Esophagus (tissue), 2 donors: Measurements from ENCODE around the gene ZNF724. TPM values are rescaled to one million over a fixed set of nuclear protein-coding genes. Genes with fewer than 3 reads are reported as not detected.
"Not testable (repeated sequence)": the region's sequence is repeated elsewhere in the genome, so short reads cannot be mapped to it uniquely, and the experiment has no call there.

Source experiments
- H3K27ac ChIP-seq, 2 donors: one replicate each; pipeline ENCODE4 v1.5.1; 2013; ENCODE audit warnings: low read depth in 2 of 2, mild to moderate bottlenecking in 2 of 2, inconsistent platforms in 1 of 2, low read length in 1 of 2, moderate library complexity in 1 of 2
- H3K27me3 ChIP-seq, 2 donors: one replicate each; pipeline ENCODE4 v1.6.1; 2013; ENCODE audit warnings: low read length in 2 of 2, control low read depth in 1 of 2, mild to moderate bottlenecking in 1 of 2; ENCODE audit not compliant: insufficient read depth in 2 of 2, control insufficient read depth in 1 of 2
- H3K36me3 ChIP-seq, 2 donors: one replicate each; pipeline ENCODE4 v1.6.1; 2013; ENCODE audit warnings: low read length in 1 of 2; ENCODE audit not compliant: control insufficient read depth in 2 of 2, insufficient read depth in 2 of 2
- H3K4me1 ChIP-seq, 2 donors: one replicate each; pipeline ENCODE4 v1.6.1; 2013; ENCODE audit warnings: low read length in 1 of 2; ENCODE audit not compliant: control insufficient read depth in 2 of 2, insufficient read depth in 2 of 2
- H3K4me3 ChIP-seq, 2 donors: one replicate each; pipeline ENCODE4 v1.5.1; 2013; ENCODE audit warnings: low read length in 2 of 2, mild to moderate bottlenecking in 2 of 2, low read depth in 1 of 2, moderate library complexity in 1 of 2
- H3K9me3 ChIP-seq, 2 donors: one replicate each; pipeline ENCODE4 v1.6.1; 2013; ENCODE audit warnings: mild to moderate bottlenecking in 2 of 2, low read depth in 1 of 2, low read length in 1 of 2, moderate library complexity in 1 of 2; ENCODE audit not compliant: control insufficient read depth in 2 of 2, insufficient read depth in 1 of 2
- WGBS, 2 donors: extraction: QIAGEN DNeasy Blood & Tissue Kit; methylation state at CpG; one replicate each; pipeline ENCODE4 v1.1.7; 2013; 5-methylcytosine and 5-hydroxymethylcytosine counted together
- polyA plus RNA-seq, 2 donors: library from polyadenylated mRNA; stranded (reverse); fragments of 200-250 nt; gene quantifications; one replicate each; pipeline ENCODE4 v1.2.3, GENCODE V29; 2013
- donor health status: healthy with polysubstance abuse.
- donor health status: Bipolar disorder and iron deficiency.

The ZNF724 gene
- polyA plus RNA-seq, result 1 to 10 TPM in 1 of 2 donors, under 1 TPM in 1; 0.52 to 1.3 TPM

DNA sequence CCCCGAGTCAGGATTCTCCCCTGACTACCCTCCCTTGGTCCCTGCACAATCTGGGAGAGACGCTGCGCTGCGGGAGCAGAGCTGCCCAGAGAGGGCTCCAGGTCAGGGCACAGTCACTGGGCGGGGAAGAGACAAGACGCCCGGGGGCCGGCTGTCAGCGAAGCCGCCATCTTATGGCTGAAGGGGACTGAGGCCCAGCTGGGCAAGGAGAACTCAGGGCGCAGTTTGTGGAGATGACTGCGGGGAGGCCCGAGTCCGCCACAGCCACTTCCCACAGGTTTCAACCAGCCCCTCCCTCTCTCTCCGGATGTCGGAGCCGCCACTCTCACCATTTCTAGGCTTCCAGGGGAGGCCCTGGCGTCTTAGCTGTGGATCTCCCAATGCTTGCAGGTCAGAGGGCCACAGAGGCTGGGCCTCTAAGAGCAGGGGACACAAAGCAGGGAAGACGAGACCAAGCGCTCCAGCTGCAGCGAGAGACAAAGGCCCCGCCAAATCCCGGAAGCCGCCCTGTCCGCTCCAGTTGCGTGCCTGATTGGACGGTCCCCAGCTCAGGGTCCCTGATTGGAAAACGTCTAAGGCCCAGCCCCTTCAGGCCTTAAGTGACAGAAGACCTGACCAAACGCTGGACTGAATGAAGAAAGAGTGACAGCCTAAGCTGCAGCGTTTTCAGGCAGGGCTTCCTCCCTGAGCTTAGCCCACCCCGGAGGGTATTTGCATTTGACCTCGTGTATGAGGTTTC lies at the start of gene ZNF724:
Gene ZNF724, minus strand, starts transcription at position 484 of the 739 bp plus-strand sequence. Its CDS starts 152 bp downstream, at position 332.
- Histone ChIP-seq H3K27me3 (no peaks in the 10 kb centered on the region), H3K4me3 (peak within 1 kb of the TSS; percentile 72 to 89), H3K4me1 (no peaks in the 10 kb centered on the region), H3K9me3 (no peaks in the 10 kb centered on the region), H3K27ac (peak within 1 kb of the TSS; percentile 82 to 93), H3K36me3 (no peaks in the 10 kb centered on the region)
- WGBS, 2 donors, result 1% methylated on average over 32 of the region's 32 CpGs

- H3K27me3 ChIP-seq, result no peaks in the 10 kb centered on the region
- H3K27ac ChIP-seq, result no peak overlapping the region
- no peaks in the 10 kb centered on the region for H3K4me1 ChIP-seq
- 76 to 77% methylated on average over 4 of the region's 4 CpGs for WGBS, 2 donors
- no peak overlapping the region for H3K4me3 ChIP-seq
- no peaks in the 10 kb centered on the region for H3K36me3 ChIP-seq
- H3K9me3 ChIP-seq, result no peaks in the 10 kb centered on the region
Observed at GRCh38 chr19:23294141-23294540, 43.9 kb upstream of the ZNF724 start.

GRCh38 chr19:23289966-23290365 lies 39.8 kb upstream of the ZNF724 start:
- H3K9me3 ChIP-seq, H3K4me1 ChIP-seq, H3K36me3 ChIP-seq, H3K4me3 ChIP-seq, H3K27me3 ChIP-seq, H3K27ac ChIP-seq: not testable (repeated sequence)
- 96 to 98% methylated on average over 26 of the region's 26 CpGs for WGBS, 2 donors

- Histone ChIP-seq H3K4me3 (no peak overlapping the region), H3K9me3 (no peaks in the 10 kb centered on the region), H3K36me3 (no peaks in the 10 kb centered on the region), H3K27me3 (no peaks in the 10 kb centered on the region), H3K27ac (no peak overlapping the region), H3K4me1 (no peaks in the 10 kb centered on the region)
- 89 to 93% methylated on average over 3 of the region's 3 CpGs for WGBS, 2 donors
Observed at GRCh38 chr19:23287620-23288019, 37.4 kb upstream of the ZNF724 start.

DNA sequence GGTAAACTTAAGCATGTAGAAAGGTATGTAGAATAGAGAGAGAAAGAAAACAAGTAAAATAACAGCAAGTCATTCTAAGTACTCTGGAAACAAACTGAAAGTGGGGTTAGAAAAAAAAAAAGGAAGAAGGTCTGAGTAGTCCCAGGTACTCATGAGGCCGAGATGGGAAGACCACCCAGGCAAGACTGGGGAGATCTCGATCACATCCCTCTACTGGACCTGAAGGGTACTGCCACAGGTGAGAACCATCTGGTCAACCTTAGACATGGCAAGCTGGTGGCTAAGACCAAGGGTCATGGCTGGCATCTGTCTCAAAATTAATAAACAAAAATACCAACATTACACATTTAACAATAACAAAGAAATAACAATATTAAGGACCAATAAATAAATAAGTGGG lies 36.3 kb upstream of the ZNF724 start:
- H3K4me1 ChIP-seq, result no peaks in the 10 kb centered on the region
- H3K36me3 ChIP-seq, result no peaks in the 10 kb centered on the region
- whole genome bisulfite sequencing, 2 donors, result 60 to 69% methylated on average over 2 of the region's 2 CpGs
- no peaks in the 10 kb centered on the region for H3K27me3 ChIP-seq
- H3K27ac ChIP-seq, result no peak overlapping the region
- no peak overlapping the region for H3K4me3 ChIP-seq
- H3K9me3 ChIP-seq, result no peaks in the 10 kb centered on the region

DNA sequence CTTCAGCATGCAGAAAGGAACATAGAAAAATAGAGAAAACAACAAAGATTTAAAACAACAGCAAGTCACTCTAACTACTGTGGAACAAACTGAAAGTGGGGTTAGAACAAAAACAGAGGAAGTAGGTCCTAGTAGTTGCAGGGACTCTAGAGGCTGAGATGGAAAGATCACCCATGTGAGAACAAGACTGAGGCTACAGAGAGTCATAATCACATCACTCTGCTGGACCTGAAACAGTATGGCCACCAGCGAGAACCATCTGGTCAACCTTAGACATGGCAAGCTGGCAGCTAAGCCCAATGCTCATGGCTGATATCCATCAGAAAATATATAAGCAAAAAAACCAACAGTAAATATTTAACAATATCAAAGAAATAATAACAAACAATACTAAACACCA lies 35.8 kb upstream of the ZNF724 start:
- no peaks in the 10 kb centered on the region for H3K36me3 ChIP-seq
- no peaks in the 10 kb centered on the region for H3K4me1 ChIP-seq
- H3K27ac ChIP-seq, result no peak overlapping the region
- H3K27me3 ChIP-seq, result no peaks in the 10 kb centered on the region
- no peaks in the 10 kb centered on the region for H3K9me3 ChIP-seq
- H3K4me3 ChIP-seq, result no peak overlapping the region
- WGBS, 2 donors, result 89 to 96% methylated on average over 1 of the region's 1 CpG

- not testable (repeated sequence) for H3K4me1 ChIP-seq, H3K36me3 ChIP-seq, H3K4me3 ChIP-seq, H3K27ac ChIP-seq, H3K9me3 ChIP-seq, H3K27me3 ChIP-seq
- 82 to 83% methylated on average over 2 of the region's 2 CpGs for WGBS, 2 donors
Observed at GRCh38 chr19:23285326-23285725, 35.1 kb upstream of the ZNF724 start.

DNA sequence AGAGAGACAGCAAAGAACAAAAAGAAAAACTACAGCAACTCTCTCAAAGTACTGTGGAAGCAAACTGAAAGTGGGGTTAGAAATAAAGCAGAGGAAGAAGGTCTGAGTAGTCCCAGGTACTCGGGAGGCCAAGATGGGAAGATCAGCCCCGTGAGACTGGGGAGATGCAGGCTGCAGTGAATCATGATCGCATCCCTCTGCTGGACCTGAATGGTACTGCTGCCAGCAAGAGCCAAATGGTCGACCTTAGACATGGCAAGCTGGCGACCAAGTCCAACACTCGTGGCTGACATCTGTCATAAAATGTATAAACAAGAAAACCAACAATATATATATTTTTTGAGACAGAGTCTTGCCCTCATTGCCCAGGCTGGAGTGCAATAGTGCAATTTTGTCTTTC lies 33.7 kb upstream of the ZNF724 start:
- 27% methylated on average over 6 of the region's 6 CpGs for WGBS, 2 donors
- Histone ChIP-seq H3K27ac (no peak overlapping the region), H3K9me3 (no peaks in the 10 kb centered on the region), H3K4me1 (no peaks in the 10 kb centered on the region), H3K4me3 (no peak overlapping the region), H3K27me3 (no peaks in the 10 kb centered on the region), H3K36me3 (no peaks in the 10 kb centered on the region)

DNA sequence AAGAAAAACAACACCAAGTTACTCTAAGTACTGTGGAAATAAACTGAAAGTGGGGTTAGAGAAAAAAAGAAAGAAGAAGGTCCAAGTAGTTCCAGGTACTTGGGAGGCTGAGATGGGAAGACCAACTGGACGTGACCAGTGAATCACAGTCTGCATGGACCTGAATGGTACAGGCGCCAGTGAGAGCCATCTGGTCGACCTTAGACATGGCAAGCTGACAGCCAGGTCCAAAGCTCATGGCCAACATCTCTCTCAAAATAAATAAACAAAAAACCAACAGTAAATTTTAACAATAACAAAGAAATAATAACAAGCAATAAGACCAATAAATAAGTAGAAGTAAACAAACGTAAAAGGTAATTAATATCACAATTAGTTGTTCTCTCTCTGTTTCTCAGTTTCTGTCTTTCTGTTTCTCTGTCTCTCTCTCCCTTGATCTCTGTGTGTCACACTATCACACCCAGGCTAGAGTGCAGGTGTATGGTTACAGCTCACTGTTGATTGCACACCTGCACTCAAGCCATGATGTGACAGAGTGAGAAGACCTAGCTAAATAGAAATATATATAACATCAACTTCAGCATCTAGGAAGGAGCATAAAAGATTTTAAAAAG lies 31.6 kb upstream of the ZNF724 start:
- H3K27ac ChIP-seq, result no peak overlapping the region
- H3K4me3 ChIP-seq, result no peak overlapping the region
- no peaks in the 10 kb centered on the region for H3K36me3 ChIP-seq
- H3K4me1 ChIP-seq, result no peaks in the 10 kb centered on the region
- no peaks in the 10 kb centered on the region for H3K27me3 ChIP-seq
- 69 to 77% methylated on average over 4 of the region's 4 CpGs for WGBS, 2 donors
- H3K9me3 ChIP-seq, result no peaks in the 10 kb centered on the region

GRCh38 chr19:23278118-23278517 lies 27.9 kb upstream of the ZNF724 start:
- H3K4me3 ChIP-seq, H3K36me3 ChIP-seq, H3K27me3 ChIP-seq, H3K27ac ChIP-seq, H3K4me1 ChIP-seq, H3K9me3 ChIP-seq: not testable (repeated sequence)
- 36 to 39% methylated on average over 3 of the region's 3 CpGs for WGBS, 2 donors
